Ishikawa (cell line): ENCODE data around the gene CFAP221.

Experiments used
- CEBPB ChIP-seq: IDR thresholded peaks from 2 replicates; pipeline ENCODE4 v1.6.1; 2012
- CREB1 ChIP-seq: IDR thresholded peaks from 2 replicates; pipeline ENCODE4 v1.6.1; 2012; ENCODE audit warnings: low read depth
- EGR1 ChIP-seq: IDR thresholded peaks from 2 replicates; pipeline ENCODE4 v1.6.1; 2012
- EP300 ChIP-seq: IDR thresholded peaks from 2 replicates; pipeline ENCODE4 v1.6.1; 2012; ENCODE audit warnings: borderline replicate concordance
- NFIC ChIP-seq: IDR thresholded peaks from 2 replicates; pipeline ENCODE4 v1.6.1; 2012
- RAD21 ChIP-seq: IDR thresholded peaks from 2 replicates; pipeline ENCODE4 v1.6.1; 2012; ENCODE audit warnings: low read depth
- TCF12 ChIP-seq: IDR thresholded peaks from 2 replicates; pipeline ENCODE4 v1.6.1; 2012; ENCODE audit warnings: low read depth
- YY1 ChIP-seq: IDR thresholded peaks from 2 replicates; pipeline ENCODE4 v1.6.1; 2012; ENCODE audit warnings: low read depth
- ZBTB7A ChIP-seq: IDR thresholded peaks from 2 replicates; pipeline ENCODE4 v1.6.1; 2012; ENCODE audit warnings: low read depth
- TF ChIP-seq, protein P1 (sequence below): IDR thresholded peaks from 2 replicates; pipeline ENCODE4 v1.6.1; 2012; ENCODE audit warnings: low read depth, mild to moderate bottlenecking
- TF ChIP-seq, protein P2 (sequence below): IDR thresholded peaks from 2 replicates; pipeline ENCODE4 v1.6.1; 2012
- TF ChIP-seq, protein P3 (sequence below): IDR thresholded peaks from 2 replicates; pipeline ENCODE4 v1.6.1; 2012

DNA sequence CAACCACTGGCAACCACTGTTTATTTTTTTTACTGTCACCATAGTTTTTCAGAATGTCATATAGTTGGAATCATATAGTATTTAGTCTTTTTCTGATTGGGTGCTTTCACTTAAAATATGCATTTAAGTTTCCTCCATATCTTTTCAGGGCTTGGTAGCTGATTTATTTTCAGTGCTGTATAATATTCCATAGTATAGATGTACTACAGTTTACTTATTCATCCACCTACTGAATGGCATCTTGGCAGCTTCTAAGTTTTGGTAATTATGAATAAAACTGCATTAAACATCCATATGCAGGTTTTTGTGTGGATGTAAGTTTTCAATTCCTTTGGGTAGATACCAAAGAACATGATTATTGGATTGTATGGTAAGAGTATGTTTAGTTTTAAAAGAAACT is 23.0 kb downstream of the CFAP221 start:
- TF ChIP-seq, protein P1, sequence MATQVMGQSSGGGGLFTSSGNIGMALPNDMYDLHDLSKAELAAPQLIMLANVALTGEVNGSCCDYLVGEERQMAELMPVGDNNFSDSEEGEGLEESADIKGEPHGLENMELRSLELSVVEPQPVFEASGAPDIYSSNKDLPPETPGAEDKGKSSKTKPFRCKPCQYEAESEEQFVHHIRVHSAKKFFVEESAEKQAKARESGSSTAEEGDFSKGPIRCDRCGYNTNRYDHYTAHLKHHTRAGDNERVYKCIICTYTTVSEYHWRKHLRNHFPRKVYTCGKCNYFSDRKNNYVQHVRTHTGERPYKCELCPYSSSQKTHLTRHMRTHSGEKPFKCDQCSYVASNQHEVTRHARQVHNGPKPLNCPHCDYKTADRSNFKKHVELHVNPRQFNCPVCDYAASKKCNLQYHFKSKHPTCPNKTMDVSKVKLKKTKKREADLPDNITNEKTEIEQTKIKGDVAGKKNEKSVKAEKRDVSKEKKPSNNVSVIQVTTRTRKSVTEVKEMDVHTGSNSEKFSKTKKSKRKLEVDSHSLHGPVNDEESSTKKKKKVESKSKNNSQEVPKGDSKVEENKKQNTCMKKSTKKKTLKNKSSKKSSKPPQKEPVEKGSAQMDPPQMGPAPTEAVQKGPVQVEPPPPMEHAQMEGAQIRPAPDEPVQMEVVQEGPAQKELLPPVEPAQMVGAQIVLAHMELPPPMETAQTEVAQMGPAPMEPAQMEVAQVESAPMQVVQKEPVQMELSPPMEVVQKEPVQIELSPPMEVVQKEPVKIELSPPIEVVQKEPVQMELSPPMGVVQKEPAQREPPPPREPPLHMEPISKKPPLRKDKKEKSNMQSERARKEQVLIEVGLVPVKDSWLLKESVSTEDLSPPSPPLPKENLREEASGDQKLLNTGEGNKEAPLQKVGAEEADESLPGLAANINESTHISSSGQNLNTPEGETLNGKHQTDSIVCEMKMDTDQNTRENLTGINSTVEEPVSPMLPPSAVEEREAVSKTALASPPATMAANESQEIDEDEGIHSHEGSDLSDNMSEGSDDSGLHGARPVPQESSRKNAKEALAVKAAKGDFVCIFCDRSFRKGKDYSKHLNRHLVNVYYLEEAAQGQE = no peak
- TF ChIP-seq, protein P2, sequence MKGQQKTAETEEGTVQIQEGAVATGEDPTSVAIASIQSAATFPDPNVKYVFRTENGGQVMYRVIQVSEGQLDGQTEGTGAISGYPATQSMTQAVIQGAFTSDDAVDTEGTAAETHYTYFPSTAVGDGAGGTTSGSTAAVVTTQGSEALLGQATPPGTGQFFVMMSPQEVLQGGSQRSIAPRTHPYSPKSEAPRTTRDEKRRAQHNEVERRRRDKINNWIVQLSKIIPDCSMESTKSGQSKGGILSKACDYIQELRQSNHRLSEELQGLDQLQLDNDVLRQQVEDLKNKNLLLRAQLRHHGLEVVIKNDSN = no peak
- no peak for TF ChIP-seq EGR1
- TF ChIP-seq CEBPB = no peak
- no peak for TF ChIP-seq YY1
- TF ChIP-seq TCF12 = no peak
- no peak for TF ChIP-seq ZBTB7A
- TF ChIP-seq RAD21 = no peak
- no peak for TF ChIP-seq NFIC
- TF ChIP-seq EP300 = no peak
- TF ChIP-seq, protein P3, sequence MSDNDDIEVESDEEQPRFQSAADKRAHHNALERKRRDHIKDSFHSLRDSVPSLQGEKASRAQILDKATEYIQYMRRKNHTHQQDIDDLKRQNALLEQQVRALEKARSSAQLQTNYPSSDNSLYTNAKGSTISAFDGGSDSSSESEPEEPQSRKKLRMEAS = no peak
- no peak for TF ChIP-seq CREB1
